Measurements from ENCODE around the gene ZNF550. TPM values are rescaled to one million over a fixed set of nuclear protein-coding genes. Genes with fewer than 3 reads are reported as not detected.

The ZNF550 gene
- total RNA-seq, 1 donor from 2014 or later, result 13.5 TPM

DNA sequence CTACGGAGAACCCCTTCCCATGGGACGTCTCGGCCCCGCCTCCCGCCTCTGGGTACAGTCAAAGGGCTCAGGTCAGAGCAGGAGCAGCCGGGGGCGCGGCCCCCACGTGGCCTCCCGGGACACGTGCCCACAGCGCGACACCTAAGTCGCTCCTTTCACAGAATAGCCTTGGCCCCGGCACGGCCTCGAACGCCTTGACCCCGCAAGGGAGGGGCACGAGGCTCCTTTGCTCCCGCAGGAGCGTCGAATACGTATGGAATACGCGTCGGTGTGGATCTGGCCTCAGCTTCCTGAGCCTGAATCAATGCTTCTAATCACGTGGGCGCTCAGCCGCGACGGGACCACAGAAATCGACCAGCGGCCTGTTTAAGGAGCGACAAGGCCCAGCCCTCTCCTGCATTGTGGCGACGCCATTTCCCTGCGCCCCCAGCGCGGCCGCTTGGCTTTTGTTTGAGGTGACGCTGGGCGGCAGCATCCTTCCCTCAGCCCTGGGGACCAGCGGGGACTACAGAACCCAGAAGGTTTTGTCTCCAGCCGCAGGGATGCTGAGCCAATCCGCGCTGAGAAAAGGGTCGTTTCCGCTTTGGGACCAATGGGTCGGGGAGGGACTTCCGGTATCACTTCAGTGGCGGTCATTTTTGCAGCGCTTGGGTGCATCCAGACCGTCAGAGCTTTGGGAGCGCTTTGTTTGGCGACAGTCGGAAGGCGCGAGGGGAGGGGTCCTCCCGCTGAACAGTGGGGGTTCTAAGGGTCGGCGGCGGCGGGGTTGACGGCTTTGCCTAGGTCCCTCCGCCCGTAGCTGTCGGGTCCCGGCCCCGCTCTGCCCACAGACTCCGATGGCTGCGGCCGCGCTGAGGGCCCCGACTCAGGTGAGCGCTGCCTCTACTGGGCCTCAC lies 24.1 kb upstream of the ZNF550 start, which contains the start of gene ZIK1:
Gene ZIK1 (plus strand): TSS at position 625 of the 896 bp plus-strand sequence. CDS start 212 bp downstream, at position 837.
- H2AFZ ChIP-seq (ENCODE audit: low read depth, low read length), result peak within 1 kb of the TSS; percentile 100
- no peak for TF ChIP-seq CTCF (IDR thresholded peaks at IDR 0.05; ENCODE audit: insufficient read depth, low read depth, low read length)
- TF ChIP-seq EZH2 (IDR thresholded peaks at IDR 0.05; ENCODE audit: insufficient read depth, low read length), result no peak
- H3K36me3 ChIP-seq (ENCODE audit: insufficient read depth, low read length), result peaks cover 4% of the 10 kb centered on the region
- FAIRE-seq, result peak; percentile 75
- peaks cover 32% of the 10 kb centered on the region for H3K9me3 Mint-ChIP-seq (ENCODE audit: unreplicated experiment)
- peaks cover 6% of the 10 kb centered on the region for H3K4me1 ChIP-seq (ENCODE audit: insufficient read depth, low read length)
- no peaks in the 10 kb centered on the region for H3K27me3 Mint-ChIP-seq (ENCODE audit: low read depth, unreplicated experiment)
- H4K20me1 ChIP-seq (ENCODE audit: insufficient read depth, low read length), result no peaks in the 10 kb centered on the region
- peaks cover 9% of the 10 kb centered on the region for H3K4me1 Mint-ChIP-seq (ENCODE audit: low read depth, unreplicated experiment)
- H3K4me2 ChIP-seq (ENCODE audit: low read length), result peak within 1 kb of the TSS; percentile 89
- H3K4me3 Mint-ChIP-seq (ENCODE audit: unreplicated experiment), result peak within 1 kb of the TSS; percentile 91
- H3K36me3 Mint-ChIP-seq (ENCODE audit: low read depth, unreplicated experiment), result peaks cover 34% of the 10 kb centered on the region
- H3K27me3 ChIP-seq (ENCODE audit: insufficient read depth, low read length), result no peaks in the 10 kb centered on the region
- H3K27ac Mint-ChIP-seq (ENCODE audit: unreplicated experiment), result peak within 1 kb of the TSS; percentile 42
- H3K27ac ChIP-seq (ENCODE audit: low read depth, low read length), result no peak within 1 kb of the TSS
- peak; percentile 87 for DNase-seq (ENCODE audit: low read depth)
- peak within 1 kb of the TSS; percentile 73 for H3K4me3 ChIP-seq (ENCODE audit: insufficient read depth, low read depth, low read length)
- peak within 1 kb of the TSS; percentile 64 for H3K9ac ChIP-seq (ENCODE audit: low read length)
- H3K9me3 ChIP-seq (ENCODE audit: insufficient read depth, low read depth, low read length), result peaks cover 41% of the 10 kb centered on the region
- peaks cover 12% of the 10 kb centered on the region for H3K79me2 ChIP-seq (ENCODE audit: insufficient read depth, low read length)

DNA sequence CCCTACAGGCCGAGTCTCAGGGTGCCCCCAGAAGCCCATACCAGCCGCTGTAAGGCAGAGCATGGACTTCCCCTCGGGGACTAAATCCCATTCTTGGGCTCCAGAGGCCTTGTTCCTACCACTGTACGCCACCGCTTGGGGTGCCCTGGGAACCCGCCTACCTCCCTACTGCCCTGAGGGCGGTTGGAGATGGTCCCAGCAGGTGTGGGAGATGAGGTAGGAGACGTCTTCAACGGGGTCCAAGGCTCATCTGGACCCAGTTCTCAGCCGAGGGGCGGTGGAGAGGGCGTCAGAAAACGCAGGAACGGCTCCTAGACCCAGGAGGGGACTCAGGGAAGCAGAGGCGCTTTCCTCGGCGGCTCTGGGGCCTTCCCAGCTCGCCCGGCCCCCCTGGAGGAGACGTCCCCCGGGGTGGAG lies 23.4 kb upstream of the ZNF550 start:
- Histone ChIP-seq H3K9me3 (ENCODE audit: insufficient read depth, low read depth, low read length) (peaks cover 36% of the 10 kb centered on the region), H3K4me2 (ENCODE audit: low read length) (peak overlapping the region; percentile 89), H3K4me1 (ENCODE audit: insufficient read depth, low read length) (peaks cover 7% of the 10 kb centered on the region), H3K27me3 (ENCODE audit: insufficient read depth, low read length) (no peaks in the 10 kb centered on the region), H2AFZ (ENCODE audit: low read depth, low read length) (peak overlapping the region; percentile 100), H3K79me2 (ENCODE audit: insufficient read depth, low read length) (peaks cover 17% of the 10 kb centered on the region), H3K27ac (ENCODE audit: low read depth, low read length) (no peak overlapping the region), H3K9ac (ENCODE audit: low read length) (no peak overlapping the region), H3K4me3 (ENCODE audit: insufficient read depth, low read depth, low read length) (peak overlapping the region; percentile 73), H4K20me1 (ENCODE audit: insufficient read depth, low read length) (no peaks in the 10 kb centered on the region), H3K36me3 (ENCODE audit: insufficient read depth, low read length) (no peaks in the 10 kb centered on the region)
- no peaks in the 10 kb centered on the region for H3K27me3 Mint-ChIP-seq (ENCODE audit: low read depth, unreplicated experiment)
- peaks cover 33% of the 10 kb centered on the region for H3K36me3 Mint-ChIP-seq (ENCODE audit: low read depth, unreplicated experiment)
- DNase-seq (ENCODE audit: low read depth) (no peak), FAIRE-seq (no peak)
- no peak overlapping the region for H3K27ac Mint-ChIP-seq (ENCODE audit: unreplicated experiment)
- peaks cover 30% of the 10 kb centered on the region for H3K9me3 Mint-ChIP-seq (ENCODE audit: unreplicated experiment)
- TF ChIP-seq CTCF (IDR thresholded peaks at IDR 0.05; ENCODE audit: insufficient read depth, low read depth, low read length), result no peak
- TF ChIP-seq EZH2 (IDR thresholded peaks at IDR 0.05; ENCODE audit: insufficient read depth, low read length), result no peak
- H3K4me1 Mint-ChIP-seq (ENCODE audit: low read depth, unreplicated experiment), result peaks cover 9% of the 10 kb centered on the region
- peak overlapping the region; percentile 91 for H3K4me3 Mint-ChIP-seq (ENCODE audit: unreplicated experiment)

All from astrocyte (in vitro differentiated cells and primary cell).